Measurements from ENCODE around the gene PHC2.
A peak's percentile ranks its signal among the peaks of the same experiment; 100 is the strongest.

The PHC2 gene

GRCh38 chr1:33350611-33351280 is 80.1 kb downstream of the PHC2 start (continued):
- no peak for TF ChIP-seq INSM2 (tag by site-specific recombination; IDR thresholded peaks at IDR 0.05)
- no peak for TF ChIP-seq EGR2 (tag by site-specific recombination; IDR thresholded peaks at IDR 0.05; ENCODE audit: low read depth)
- no peak for TF ChIP-seq ZSCAN4 (tag by site-specific recombination; IDR thresholded peaks at IDR 0.05)
- no peak for TF ChIP-seq RBAK (tag by site-specific recombination; IDR thresholded peaks at IDR 0.05)
- TF ChIP-seq ZNF175 (tag by site-specific recombination; IDR thresholded peaks at IDR 0.05): no peak
- 0 out of 2 replicates have a peak, but pooled peaks have one; percentile 7 for TF ChIP-seq ZBTB10 (tag by site-specific recombination; IDR thresholded peaks at IDR 0.05)
- TF ChIP-seq ZNF280D (tag by site-specific recombination; IDR thresholded peaks at IDR 0.05): no peak
- TF ChIP-seq ZNF704 (tag by site-specific recombination; IDR thresholded peaks at IDR 0.05): no peak
- TF ChIP-seq ZNF521 (tag by site-specific recombination; IDR thresholded peaks at IDR 0.05): no peak
- no peak for TF ChIP-seq ZSCAN16 (tag by site-specific recombination; IDR thresholded peaks at IDR 0.05)
- TF ChIP-seq ZNF544 (tag by site-specific recombination; IDR thresholded peaks at IDR 0.05): no peak
- TF ChIP-seq ZNF280C (tag by site-specific recombination; IDR thresholded peaks at IDR 0.05): no peak
- TF ChIP-seq KLF1 (tag by site-specific recombination; IDR thresholded peaks at IDR 0.05): no peak
- TF ChIP-seq BCL11B (tag by site-specific recombination; IDR thresholded peaks at IDR 0.05; ENCODE audit: low read depth): no peak
